Smooth muscle cell (in vitro differentiated cells): ENCODE measurements around the gene GCA. TPM values are rescaled to one million over a fixed set of nuclear protein-coding genes. Genes with fewer than 3 reads are reported as not detected.
A peak's percentile ranks its signal among the peaks of the same experiment; 100 is the strongest.

Source experiments
- DNase-seq: peaks from one replicate; lab custom pipeline; 2025; ENCODE audit not compliant: unreplicated experiment; lab: John Stamatoyannopoulos, UW
- H2AFZ ChIP-seq: fragments of 200-600 bp; sonication (generic); 2 replicates; pipeline ENCODE4 v1.6.0; 2016; ENCODE audit warnings: antibody characterized with exemption, low read depth, mild to moderate bottlenecking
- H3F3A ChIP-seq: fragments of 200-600 bp; sonication (generic); 2 replicates; pipeline ENCODE4 v1.6.0; 2017; ENCODE audit warnings: antibody characterized with exemption, low read depth
- H3K27ac ChIP-seq: fragments of 200-600 bp; sonication (generic); 2 replicates; pipeline ENCODE4 v1.5.1; 2016; ENCODE audit warnings: low read depth, mild to moderate bottlenecking
- H3K27me3 ChIP-seq: fragments of 200-600 bp; sonication (generic); 2 replicates; pipeline ENCODE4 v1.6.1; 2016; ENCODE audit warnings: low read depth, mild to moderate bottlenecking
- H3K36me3 ChIP-seq: fragments of 200-600 bp; sonication (generic); 2 replicates; pipeline ENCODE4 v1.5.1; 2016; ENCODE audit warnings: low read depth
- H3K4me1 ChIP-seq: fragments of 200-600 bp; sonication (generic); 2 replicates; pipeline ENCODE4 v1.5.1; 2016; ENCODE audit warnings: low read depth
- H3K4me2 ChIP-seq: fragments of 200-600 bp; sonication (generic); 2 replicates; pipeline ENCODE4 v1.6.0; 2016; ENCODE audit warnings: mild to moderate bottlenecking
- H3K4me3 ChIP-seq: fragments of 200-600 bp; sonication (generic); 2 replicates; pipeline ENCODE4 v1.5.1; 2016; ENCODE audit warnings: mild to moderate bottlenecking
- H3K79me2 ChIP-seq: fragments of 200-600 bp; sonication (generic); 2 replicates; pipeline ENCODE4 v1.6.0; 2016; ENCODE audit warnings: low read depth, mild to moderate bottlenecking
- H3K9ac ChIP-seq: fragments of 200-600 bp; sonication (generic); 2 replicates; pipeline ENCODE4 v1.6.0; 2016; ENCODE audit warnings: low read depth
- H3K9me3 ChIP-seq: fragments of 200-600 bp; sonication (generic); replicated peaks from 2 replicates; pipeline ENCODE4 v1.5.1; 2016; ENCODE audit warnings: low read depth
- H4K20me1 ChIP-seq: fragments of 200-600 bp; sonication (generic); 2 replicates; pipeline ENCODE4 v1.6.0; 2016; ENCODE audit warnings: low read depth
- CTCF ChIP-seq: fragments of 200-600 bp; sonication (generic); IDR thresholded peaks from 2 replicates; pipeline ENCODE4 v1.5.1; 2017; ENCODE audit warnings: borderline replicate concordance, mild to moderate bottlenecking, antibody characterized with exemption; ENCODE audit not compliant: insufficient read depth, poor library complexity, severe bottlenecking
- WGBS: methylation state at CpG from one replicate; pipeline ENCODE4 v1.1.7; 2016; ENCODE audit warnings: low lambda C conversion rate; 5-methylcytosine and 5-hydroxymethylcytosine counted together
- polyA plus RNA-seq: library from polyadenylated mRNA; unstranded; fragments of >200 nt; fragmentation: Nextera tagmentation; extraction: Ambion mirVana; gene quantifications from 2 replicates; pipeline ENCODE4 v1.2.1, GENCODE V29; 2016
- total RNA-seq: library from RNA; depleted of rRNA; stranded (reverse); fragments of >200 nt; gene quantifications from 2 replicates; pipeline ENCODE4 v1.2.3, GENCODE V29; 2014

The GCA gene
- total RNA-seq = 10.1 and 13.7 TPM in 2 replicates
- polyA plus RNA-seq = 6.1 TPM in 2 replicates

- peak within 1 kb of the TSS; percentile 38 for H3K9ac ChIP-seq
- no peaks in the 10 kb centered on the region for H3K9me3 ChIP-seq
- TF ChIP-seq CTCF = no peak
- WGBS = 1% methylated on average over 55 of the region's 57 CpGs
- peak within 1 kb of the TSS; percentile 94 for H3K4me2 ChIP-seq
- peaks cover 13% of the 10 kb centered on the region for H3K27me3 ChIP-seq
- H4K20me1 ChIP-seq = no peaks in the 10 kb centered on the region
- no peaks in the 10 kb centered on the region for H3K36me3 ChIP-seq
- peak; percentile 74 for DNase-seq
- peaks cover 6% of the 10 kb centered on the region for H3K79me2 ChIP-seq
- no peaks in the 10 kb centered on the region for H3K4me1 ChIP-seq
- peak within 1 kb of the TSS; percentile 80 for H3K4me3 ChIP-seq
- no peak within 1 kb of the TSS for H3K27ac ChIP-seq
- H2AFZ ChIP-seq = peak within 1 kb of the TSS; percentile 97
- H3F3A ChIP-seq = no peaks in the 10 kb centered on the region
These were observed at the start of gene GCA for GRCh38 chr2:162343824-162344616. Gene GCA, plus strand, starts transcription at chr2:162344132. Its CDS starts 117 bp downstream, at chr2:162344249.

- Histone ChIP-seq H3K4me3 (no peak overlapping the region), H3K9ac (no peak overlapping the region), H3F3A (no peaks in the 10 kb centered on the region), H2AFZ (no peak overlapping the region), H3K27me3 (peaks cover 9% of the 10 kb centered on the region), H4K20me1 (no peaks in the 10 kb centered on the region), H3K79me2 (no peaks in the 10 kb centered on the region), H3K4me2 (no peak overlapping the region), H3K36me3 (no peaks in the 10 kb centered on the region), H3K27ac (peak overlapping the region; percentile 31), H3K4me1 (no peaks in the 10 kb centered on the region), H3K9me3 (no peaks in the 10 kb centered on the region)
- no peak for TF ChIP-seq CTCF
- WGBS = 42% methylated on average over 2 of the region's 2 CpGs
- no peak for DNase-seq
These were observed 48.9 kb upstream of the GCA start for GRCh38 chr2:162295009-162295408.

GRCh38 chr2:162297925-162298552, 45.9 kb upstream of the GCA start:
- 58% methylated on average over 5 of the region's 5 CpGs for WGBS
- peak; percentile 97 for TF ChIP-seq CTCF
- Histone ChIP-seq H3K79me2 (no peaks in the 10 kb centered on the region), H3K4me1 (no peaks in the 10 kb centered on the region), H3K9ac (no peak overlapping the region), H3K4me2 (no peak overlapping the region), H3K4me3 (no peak overlapping the region), H3F3A (no peaks in the 10 kb centered on the region), H3K27ac (no peak overlapping the region), H3K27me3 (peaks cover 9% of the 10 kb centered on the region), H4K20me1 (no peaks in the 10 kb centered on the region), H3K36me3 (no peaks in the 10 kb centered on the region), H3K9me3 (no peaks in the 10 kb centered on the region), H2AFZ (no peak overlapping the region)
- DNase-seq = no peak
